Neural cell (in vitro differentiated cells): ENCODE results near the gene BTBD7.

Experiments
- CTCF ChIP-seq: fragments of 450-650 bp; IDR thresholded peaks from 2 replicates; pipeline ENCODE4 v1.5.1; 2014; ENCODE audit warnings: antibody characterized with exemption, mild to moderate bottlenecking, moderate library complexity; ENCODE audit not compliant: poor library complexity, severe bottlenecking
- EZH2 ChIP-seq: fragments of 200-600, 300-800 bp; shearing (Covaris generic), sonication (generic); IDR thresholded peaks from 2 replicates; pipeline ENCODE4 v1.6.1; 2014; ENCODE audit warnings: antibody characterized with exemption, low read length, borderline replicate concordance, mild to moderate bottlenecking; ENCODE audit not compliant: insufficient read depth, poor library complexity, severe bottlenecking
- SMC3 ChIP-seq: fragments of 450-650 bp; conservative IDR thresholded peaks from 2 replicates; pipeline ENCODE4 v1.6.1; 2014; ENCODE audit warnings: antibody characterized with exemption, mild to moderate bottlenecking, moderate library complexity; ENCODE audit not compliant: poor library complexity

- TF ChIP-seq SMC3: no peak
- no peak for TF ChIP-seq CTCF
- TF ChIP-seq EZH2: no peak
Measured at GRCh38 chr14:93343797-93344196, 11.0 kb upstream of the BTBD7 start.
